Stimulated activated CD8-positive, alpha-beta memory T cell treated with anti-CD3 and anti-CD28 coated beads, Interleukin-7, amount 100 ng/mL, for 48 hours (primary cell): ENCODE data around the gene TBCCD1.

Experiments used
- DNase-seq, 2 donors: peaks; one replicate each; pipeline ENCODE4 v3.0.0-alpha.2; 2020; ENCODE audit warnings: low read depth in 1 of 2; ENCODE audit errors: extremely low read depth in 1 of 2

The TBCCD1 gene

DNA sequence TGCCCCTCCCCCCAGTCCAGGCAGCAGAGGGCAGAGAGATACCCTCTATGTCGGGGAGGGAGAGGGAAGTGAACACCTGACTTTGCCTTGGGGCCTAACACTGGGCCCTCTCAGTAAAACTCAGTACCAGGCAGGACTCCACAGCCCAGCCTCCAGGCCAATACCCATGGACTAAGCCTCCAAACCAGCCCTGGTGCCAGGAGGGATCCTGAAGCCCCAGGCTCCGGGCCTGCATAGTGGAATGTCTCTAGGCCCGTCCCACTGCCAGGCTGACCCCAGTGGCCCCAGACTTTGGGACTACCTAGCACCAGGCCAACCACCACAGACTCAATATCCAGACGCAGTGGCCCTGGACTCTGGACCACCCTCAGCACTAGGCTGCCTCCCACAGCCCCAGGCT is 69.5 kb downstream of the TBCCD1 start:
- no peak for DNase-seq

DNA sequence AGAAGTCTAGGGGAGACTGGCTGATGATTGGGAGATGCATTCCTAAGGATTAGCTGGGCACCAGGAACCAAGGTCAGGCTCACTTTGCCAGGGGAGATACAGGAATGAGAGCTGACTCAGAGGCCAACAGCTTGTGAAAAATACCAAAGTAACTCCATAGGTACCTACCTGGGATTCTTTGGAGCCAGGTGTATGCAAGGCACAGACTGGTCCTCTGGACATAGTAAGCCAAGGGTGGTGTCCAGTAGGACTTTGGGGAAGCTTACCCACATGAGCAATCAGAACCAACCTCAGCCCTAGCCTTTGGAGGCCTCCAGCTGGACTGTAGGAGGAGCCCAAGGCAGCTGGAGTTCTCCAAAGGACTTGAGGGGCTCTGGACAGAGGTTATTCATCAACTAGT is 70.5 kb downstream of the TBCCD1 start:
- no peak for DNase-seq
